A673 (cell line): ENCODE measurements around the gene ATG4B. TPM values are rescaled to one million over a fixed set of nuclear protein-coding genes. Genes with fewer than 3 reads are reported as not detected.

Source experiments
- BruUV-seq: library from RNA; stranded (reverse); fragments of 400-500 nt; replicated peaks from 2 replicates; lab custom pipeline; 2021; lab: Mats Ljungman, UMichigan
- CTCF ChIA-PET: fragments of 300-600 bp; sonication (Branson Sonifier 250); formaldehyde crosslinking; loops from one replicate; lab custom pipeline; 2022; ENCODE audit warnings: antibody characterized with exemption; lab: Charles Lee
- POLR2A ChIA-PET: fragments of 300-600 bp; sonication (Branson Sonifier 250); formaldehyde crosslinking; loops from one replicate; lab custom pipeline; 2022; ENCODE audit warnings: antibody characterized with exemption; ENCODE audit not compliant: low non-redundant PET; lab: Charles Lee
- DNase-seq: peaks from one replicate; pipeline ENCODE4 v3.0.0-alpha.2; 2015; ENCODE audit warnings: low spot score
- H3K27ac ChIP-seq: fragments of 200-600 bp; sonication (generic); 2 replicates; pipeline ENCODE4 v1.5.1; 2016; ENCODE audit warnings: mixed run types, low read depth, mild to moderate bottlenecking, mixed read lengths, antibody characterized with exemption, low read length; ENCODE audit not compliant: poor library complexity, severe bottlenecking
- H3K27me3 ChIP-seq: fragments of 200-600 bp; sonication (generic); replicated peaks from 2 replicates; pipeline ENCODE4 v1.6.1; 2017; ENCODE audit warnings: mixed run types, low read depth, mild to moderate bottlenecking, mixed read lengths, antibody characterized with exemption, low read length; ENCODE audit not compliant: insufficient read depth, poor library complexity
- H3K36me3 ChIP-seq: fragments of 200-600 bp; sonication (generic); 2 replicates; pipeline ENCODE4 v1.6.1; 2016; ENCODE audit warnings: mixed run types, mild to moderate bottlenecking, mixed read lengths, antibody characterized with exemption, low read length; ENCODE audit not compliant: insufficient read depth, poor library complexity, severe bottlenecking
- H3K4me1 ChIP-seq: fragments of 200-600 bp; sonication (generic); 2 replicates; pipeline ENCODE4 v1.6.1; 2017; ENCODE audit warnings: mixed run types, mild to moderate bottlenecking, mixed read lengths, antibody characterized with exemption, low read length; ENCODE audit not compliant: insufficient read depth, poor library complexity, severe bottlenecking
- H3K4me3 ChIP-seq: fragments of 200-600 bp; sonication (generic); 2 replicates; pipeline ENCODE4 v1.5.1; 2016; ENCODE audit warnings: low read depth, mixed run types, mild to moderate bottlenecking, mixed read lengths, low read length; ENCODE audit not compliant: poor library complexity, severe bottlenecking
- H3K9me3 ChIP-seq: fragments of 200-600 bp; sonication (generic); 2 replicates; pipeline ENCODE4 v1.6.1; 2016; ENCODE audit warnings: mixed run types, low read depth, mild to moderate bottlenecking, mixed read lengths, antibody characterized with exemption, low read length; ENCODE audit not compliant: poor library complexity, severe bottlenecking
- EZH2 ChIP-seq: fragments of 200-600 bp; sonication (generic); IDR thresholded peaks from 2 replicates; pipeline ENCODE4 v1.6.1; 2017; ENCODE audit warnings: borderline replicate concordance, low read depth, mild to moderate bottlenecking, mixed read lengths, antibody characterized with exemption, low read length; ENCODE audit not compliant: poor library complexity, severe bottlenecking
- intact Hi-C: fragments of 100-400 bp; cut with micrococcal nuclease; formaldehyde crosslinking; loops from one replicate; pipeline ENCODE4 v1.10.0; 2022; ENCODE audit not compliant: unreplicated experiment
- total RNA-seq: library from RNA; stranded (reverse); gene quantifications from 2 replicates; pipeline ENCODE4 v1.2.3, GENCODE V29; 2021
- TF ChIP-seq, protein P1 (sequence below): fragments of 300-800, 200-600 bp; sonication (generic); conservative IDR thresholded peaks from 2 replicates; pipeline ENCODE4 v1.5.1; 2017; ENCODE audit warnings: low read depth, mild to moderate bottlenecking, antibody characterized with exemption, low read length, moderate library complexity, mixed read lengths

The ATG4B gene
- total RNA-seq, 1 experiment from 2014 or later, result 102 TPM

DNA sequence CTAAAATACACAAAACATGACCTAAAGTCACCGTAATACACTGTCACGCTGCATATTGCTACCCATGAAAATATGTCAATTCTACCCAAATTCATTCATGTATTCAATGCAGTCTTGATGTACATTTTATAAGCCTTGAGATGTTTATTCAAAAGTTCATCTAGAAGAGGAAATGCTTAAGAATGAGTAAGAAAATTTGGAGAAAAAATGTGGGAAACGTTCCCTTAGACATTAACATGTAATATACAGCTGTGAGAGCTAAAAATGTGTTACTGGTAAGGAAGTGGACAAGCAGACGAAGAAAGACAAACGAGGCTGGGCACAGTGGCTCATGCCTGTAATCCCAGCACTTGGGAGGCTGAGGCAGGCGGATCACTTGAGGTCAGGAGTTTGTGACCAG is 37.9 kb upstream of the ATG4B start:
- Histone ChIP-seq H3K9me3 (no peaks in the 10 kb centered on the region), H3K27me3 (no peaks in the 10 kb centered on the region), H3K27ac (no peak overlapping the region), H3K4me3 (no peak overlapping the region), H3K4me1 (no peaks in the 10 kb centered on the region), H3K36me3 (peaks cover 24% of the 10 kb centered on the region)
- DNase-seq, result no peak
- ChIA-PET POLR2A (no interaction called here), CTCF (interaction anchor here (0.6 kb wide), 1 partner anchor 44 kb away, joined by 3 read pairs; no protein-coding TSS in a partner anchor)
- TF ChIP-seq, protein P1, sequence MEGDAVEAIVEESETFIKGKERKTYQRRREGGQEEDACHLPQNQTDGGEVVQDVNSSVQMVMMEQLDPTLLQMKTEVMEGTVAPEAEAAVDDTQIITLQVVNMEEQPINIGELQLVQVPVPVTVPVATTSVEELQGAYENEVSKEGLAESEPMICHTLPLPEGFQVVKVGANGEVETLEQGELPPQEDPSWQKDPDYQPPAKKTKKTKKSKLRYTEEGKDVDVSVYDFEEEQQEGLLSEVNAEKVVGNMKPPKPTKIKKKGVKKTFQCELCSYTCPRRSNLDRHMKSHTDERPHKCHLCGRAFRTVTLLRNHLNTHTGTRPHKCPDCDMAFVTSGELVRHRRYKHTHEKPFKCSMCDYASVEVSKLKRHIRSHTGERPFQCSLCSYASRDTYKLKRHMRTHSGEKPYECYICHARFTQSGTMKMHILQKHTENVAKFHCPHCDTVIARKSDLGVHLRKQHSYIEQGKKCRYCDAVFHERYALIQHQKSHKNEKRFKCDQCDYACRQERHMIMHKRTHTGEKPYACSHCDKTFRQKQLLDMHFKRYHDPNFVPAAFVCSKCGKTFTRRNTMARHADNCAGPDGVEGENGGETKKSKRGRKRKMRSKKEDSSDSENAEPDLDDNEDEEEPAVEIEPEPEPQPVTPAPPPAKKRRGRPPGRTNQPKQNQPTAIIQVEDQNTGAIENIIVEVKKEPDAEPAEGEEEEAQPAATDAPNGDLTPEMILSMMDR, result no peak
- TF ChIP-seq EZH2, result no peak
- intact Hi-C loops, result no loop called here
- no TSS peak for BruUV-seq

DNA sequence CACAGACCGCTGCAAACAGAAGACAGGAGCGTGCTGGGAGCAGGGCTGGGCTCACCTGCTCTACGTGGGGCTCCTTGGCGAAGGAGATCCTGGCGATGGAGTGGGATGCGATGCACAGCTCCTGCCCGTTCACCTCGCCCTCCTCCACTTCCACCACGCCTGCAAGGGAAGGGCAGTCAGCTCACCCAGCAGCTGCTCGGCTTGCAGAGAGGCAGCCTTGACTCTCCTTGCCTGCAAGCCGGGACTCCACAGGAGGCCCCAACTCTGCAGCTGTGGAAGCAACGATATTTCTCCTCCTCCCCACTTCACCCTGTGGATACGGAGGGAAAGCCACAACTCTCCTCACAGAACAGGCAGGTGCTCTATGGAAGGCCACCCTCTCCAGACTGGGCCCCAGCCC is 35.7 kb upstream of the ATG4B start:
- Histone ChIP-seq H3K27me3 (no peaks in the 10 kb centered on the region), H3K36me3 (peaks cover 27% of the 10 kb centered on the region), H3K9me3 (no peaks in the 10 kb centered on the region), H3K4me3 (no peak overlapping the region), H3K27ac (no peak overlapping the region), H3K4me1 (no peaks in the 10 kb centered on the region)
- no peak for TF ChIP-seq EZH2
- TF ChIP-seq, protein P1, result no peak
- ChIA-PET POLR2A (no interaction called here), CTCF (no interaction called here)
- no peak for DNase-seq
- intact Hi-C loops, result no loop called here
- BruUV-seq, result no TSS peak

DNA sequence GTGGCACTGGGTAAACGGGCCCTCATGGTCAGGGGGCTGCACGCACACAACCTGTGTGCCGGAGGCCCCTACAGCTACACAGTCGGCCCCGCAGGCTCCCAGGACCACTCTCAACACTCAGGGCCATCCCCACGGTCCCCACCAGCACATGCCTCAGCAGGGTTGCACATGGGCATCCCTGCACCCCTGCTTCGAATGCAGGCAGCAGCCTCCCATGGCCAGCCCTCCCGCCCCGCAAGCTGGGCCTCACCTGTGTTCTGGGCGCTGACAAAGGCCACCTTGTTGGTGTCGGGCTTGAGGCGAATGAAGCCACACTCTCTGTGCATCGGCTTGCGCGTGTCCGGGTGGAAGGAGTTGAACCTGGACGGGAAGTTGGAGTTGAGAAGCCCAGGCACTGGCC is 34.8 kb upstream of the ATG4B start:
- Histone ChIP-seq H3K27ac (no peak overlapping the region), H3K4me1 (no peaks in the 10 kb centered on the region), H3K4me3 (no peak overlapping the region), H3K36me3 (peaks cover 22% of the 10 kb centered on the region), H3K9me3 (no peaks in the 10 kb centered on the region), H3K27me3 (no peaks in the 10 kb centered on the region)
- ChIA-PET POLR2A (no interaction called here), CTCF (no interaction called here)
- intact Hi-C loops, result no loop called here
- no TSS peak for BruUV-seq
- TF ChIP-seq, protein P1, result no peak
- no peak for TF ChIP-seq EZH2
- no peak for DNase-seq
